GM18873 (cell line): ENCODE measurements around the gene ZNF665.
"Not testable (repeated sequence)": the region's sequence is repeated elsewhere in the genome, so short reads cannot be mapped to it uniquely, and the experiment has no call there.

Source experiments
- ATAC-seq: cut with Tn5 transposase; IDR thresholded peaks from one replicate; pipeline ENCODE4 v1.9.1; 2021; ENCODE audit warnings: mild to moderate bottlenecking, moderate library complexity, moderate number of reproducible peaks; ENCODE audit not compliant: unreplicated experiment, low FRiP score

Gene ZNF665

DNA sequence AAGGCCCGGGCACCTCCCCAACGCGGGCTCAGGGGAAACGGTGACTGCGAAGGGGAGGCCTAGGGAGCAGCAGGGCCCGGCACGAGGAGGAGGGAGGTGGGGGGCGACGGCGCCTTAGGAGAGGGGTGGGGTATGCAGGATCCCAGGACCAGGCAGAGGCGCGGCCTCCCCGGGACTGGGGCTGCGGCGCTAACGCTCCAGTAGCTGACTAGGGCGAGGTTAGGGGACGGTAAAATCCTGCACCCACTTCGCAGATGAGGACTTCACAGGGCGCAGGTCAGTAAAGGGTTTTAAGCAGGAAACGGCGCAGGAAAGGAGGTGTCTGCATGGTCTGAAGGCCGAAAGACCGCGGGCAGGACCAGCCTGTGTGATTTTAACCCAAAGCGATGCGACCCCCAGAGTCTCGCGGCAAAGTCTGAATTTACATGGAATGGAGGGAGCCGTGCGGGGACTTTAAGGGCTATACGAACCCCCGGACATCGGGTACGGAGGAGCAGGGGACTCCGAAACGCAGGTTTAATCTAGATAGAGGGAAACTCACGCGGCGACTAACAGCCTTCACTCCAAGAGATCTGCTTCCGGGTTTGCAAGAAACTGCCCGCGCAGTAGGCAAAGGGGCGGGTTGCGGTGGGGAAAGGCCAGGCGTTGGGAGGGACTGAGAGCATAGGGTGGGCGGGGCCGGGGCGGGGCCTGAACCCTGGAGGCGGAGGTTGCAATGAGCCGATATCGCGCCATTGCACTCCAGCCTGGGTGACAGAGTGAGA, at the start of gene ZNF665:
Gene ZNF665 (minus strand): TSS at position 588 of the 764 bp plus-strand sequence. CDS start 10,460 bp downstream, outside the sequence.
- ATAC-seq = no peak

DNA sequence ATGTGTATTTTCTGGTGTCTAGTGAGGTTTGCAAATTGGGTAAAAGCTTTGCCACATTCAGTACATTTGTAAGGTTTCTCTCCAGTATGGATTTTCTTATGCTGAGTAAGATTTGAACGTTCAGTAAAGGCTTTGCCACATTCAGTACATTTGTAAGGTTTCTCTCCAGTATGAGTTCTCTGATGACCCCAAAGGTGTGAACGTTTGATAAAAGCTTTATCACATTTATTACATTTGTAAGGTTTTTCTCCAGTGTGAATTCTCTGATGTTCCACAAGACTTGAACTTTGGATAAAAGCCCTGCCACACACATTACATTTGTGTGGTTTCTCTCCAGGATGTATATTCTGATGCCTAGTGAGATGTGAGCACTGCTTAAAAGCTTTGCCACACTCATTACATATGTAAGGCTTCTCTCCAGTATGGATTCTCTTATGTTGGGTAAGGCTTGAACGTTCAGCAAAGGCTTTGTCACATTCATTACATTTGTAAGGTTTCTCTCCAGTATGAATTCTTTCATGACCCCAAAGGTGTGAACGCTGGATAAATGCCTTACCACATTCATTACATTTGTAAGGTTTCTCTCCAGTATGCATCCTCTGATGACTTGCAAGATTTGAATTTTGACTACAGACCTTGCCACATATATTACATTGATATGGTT, 44.1 kb upstream of the ZNF665 start:
- no peak for ATAC-seq

DNA sequence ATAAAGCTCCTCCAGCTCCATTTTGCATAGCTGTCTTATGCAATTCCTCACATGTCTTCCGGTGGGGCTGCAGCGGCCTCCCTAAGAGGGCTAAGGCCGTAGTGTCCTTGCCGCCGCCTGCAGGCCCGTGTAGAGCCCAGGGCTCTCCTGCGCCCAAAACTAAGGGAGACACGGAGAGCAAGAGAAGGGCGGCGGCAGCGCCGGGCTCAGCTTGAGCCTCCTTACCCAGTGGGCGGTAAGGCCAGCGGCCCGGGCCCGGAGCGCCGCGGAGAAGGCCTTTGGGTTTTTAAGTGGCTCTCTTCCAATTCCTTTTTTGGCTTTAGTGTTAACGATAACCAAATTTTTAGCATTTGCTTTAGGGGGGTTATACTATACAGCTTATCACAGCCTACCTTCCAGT, 31.4 kb upstream of the ZNF665 start:
- ATAC-seq = no peak

DNA sequence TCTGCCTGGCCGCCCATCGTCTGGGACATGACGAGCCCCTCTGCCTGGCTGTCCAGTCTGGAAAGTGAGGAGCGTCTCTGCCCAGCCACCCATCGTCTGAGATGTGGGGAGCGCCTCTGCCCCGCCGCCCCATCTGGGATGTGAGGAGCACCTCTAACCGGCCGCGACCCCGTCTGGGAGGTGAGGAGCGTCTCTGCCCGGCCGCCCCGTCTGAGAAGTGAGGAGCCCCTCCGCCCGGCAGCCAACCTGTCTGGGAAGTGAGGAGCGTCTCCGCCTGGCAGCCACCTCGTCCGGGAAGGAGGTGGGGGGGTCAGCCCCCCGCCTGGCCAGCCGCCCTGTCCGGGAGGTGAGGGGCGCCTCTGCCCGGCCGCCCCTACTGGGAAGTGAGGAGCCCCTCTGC, 29.6 kb upstream of the ZNF665 start:
- ATAC-seq = not testable (repeated sequence)

DNA sequence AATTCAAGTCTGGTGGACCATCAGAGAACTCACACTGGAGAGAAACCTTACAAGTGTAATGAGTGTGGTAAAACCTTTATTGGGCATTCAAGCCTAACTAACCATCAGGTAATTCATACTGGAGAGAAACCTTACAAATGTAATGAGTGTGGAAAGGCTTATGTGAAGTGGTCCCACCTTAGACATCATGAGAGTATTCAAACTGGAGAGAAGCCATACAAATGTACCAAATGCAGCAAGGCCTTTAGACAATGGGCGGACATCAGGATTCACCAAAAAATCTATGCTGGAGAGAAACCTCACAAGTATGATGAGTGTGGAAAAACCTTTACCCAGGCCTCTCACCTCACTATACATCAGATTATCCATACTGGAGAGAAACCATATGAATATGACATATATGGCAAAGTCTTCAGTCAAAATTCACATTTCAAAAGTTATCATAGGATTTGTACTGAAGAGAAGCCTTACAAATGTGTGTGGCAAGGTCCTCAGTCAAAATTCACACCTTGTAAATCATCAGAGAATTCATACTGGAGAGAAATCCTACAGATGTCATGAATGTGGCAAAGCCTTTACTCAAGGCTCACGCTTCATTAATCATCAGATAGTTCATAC, 19.7 kb upstream of the ZNF665 start:
- no peak for ATAC-seq

DNA sequence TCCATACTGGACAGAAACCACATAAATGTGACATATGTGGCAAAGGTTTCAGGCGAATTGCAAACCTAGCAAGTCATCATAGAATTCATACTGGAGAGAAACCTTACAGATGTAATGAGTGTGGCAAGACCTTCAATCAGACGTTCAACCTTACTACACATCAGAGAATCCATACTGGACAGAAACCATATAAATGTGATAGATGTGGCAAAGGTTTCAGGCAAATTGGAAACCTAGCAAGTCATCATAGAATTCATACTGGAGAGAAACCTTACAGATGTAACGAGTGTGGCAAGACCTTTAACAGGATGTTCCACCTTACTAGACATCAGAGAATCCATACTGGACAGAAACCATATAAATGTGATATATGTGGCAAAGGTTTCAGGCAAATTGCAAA, 18.4 kb upstream of the ZNF665 start:
- ATAC-seq = not testable (repeated sequence)

DNA sequence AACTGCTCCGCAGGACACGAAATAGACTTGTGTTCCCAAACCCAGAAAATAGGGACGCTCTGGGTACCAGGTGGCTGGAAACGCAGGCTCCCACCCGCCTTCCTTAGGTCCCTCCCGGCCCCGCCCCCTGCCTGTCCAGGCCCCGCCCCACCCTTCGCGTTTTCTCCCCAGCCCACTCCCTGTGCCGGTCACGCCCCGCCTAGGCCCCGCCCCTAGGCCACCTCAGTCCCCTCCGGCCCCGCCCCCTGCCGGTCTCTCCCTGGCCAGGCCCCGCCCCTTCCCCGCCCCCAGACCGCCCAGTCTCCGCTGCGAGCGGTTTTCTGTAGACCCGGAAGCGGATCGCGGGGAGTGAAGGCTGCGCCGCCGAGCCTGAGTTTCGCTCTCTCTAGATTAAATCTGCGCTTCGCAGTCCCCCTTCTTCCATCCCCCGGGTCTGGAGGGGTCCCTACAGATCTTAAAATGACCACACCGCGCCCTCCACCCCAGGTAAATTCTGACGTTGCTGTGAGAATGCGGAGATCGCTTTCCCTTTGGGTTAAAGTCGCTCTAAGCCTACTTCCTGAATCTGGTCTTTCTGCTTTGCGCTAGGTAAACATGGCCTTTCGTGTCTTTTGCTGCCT, 3.7 kb upstream of the ZNF665 start:
- no peak for ATAC-seq

DNA sequence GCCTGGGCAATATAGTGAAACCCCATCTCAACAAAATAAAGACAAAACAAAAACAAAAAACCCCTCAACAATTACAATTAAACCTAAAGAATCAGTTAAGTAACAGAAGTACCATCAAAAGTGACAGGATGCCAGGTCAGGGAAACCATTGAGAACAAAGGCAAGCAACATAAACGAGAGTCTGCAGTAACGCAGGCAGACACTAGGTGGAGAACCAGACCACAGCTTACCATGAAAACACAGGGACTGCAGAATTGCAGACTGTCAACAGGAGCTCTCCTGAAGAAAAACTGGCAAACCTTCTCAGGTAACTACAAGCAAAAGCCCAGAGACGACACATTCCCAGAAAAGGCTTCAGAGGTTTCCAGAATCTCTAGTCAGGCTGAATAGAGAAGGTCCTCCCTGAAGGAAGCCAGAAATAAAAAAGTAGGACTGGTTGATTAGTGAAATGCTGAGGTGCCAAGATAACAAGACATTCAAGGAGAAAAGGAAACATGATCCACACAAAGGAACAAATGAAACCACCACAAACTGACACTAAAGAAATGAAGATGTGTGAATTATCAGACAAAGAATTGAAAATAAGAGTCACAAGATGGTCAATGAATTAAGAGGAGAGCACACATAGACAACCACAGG, 2.2 kb upstream of the ZNF665 start:
- no peak for ATAC-seq

DNA sequence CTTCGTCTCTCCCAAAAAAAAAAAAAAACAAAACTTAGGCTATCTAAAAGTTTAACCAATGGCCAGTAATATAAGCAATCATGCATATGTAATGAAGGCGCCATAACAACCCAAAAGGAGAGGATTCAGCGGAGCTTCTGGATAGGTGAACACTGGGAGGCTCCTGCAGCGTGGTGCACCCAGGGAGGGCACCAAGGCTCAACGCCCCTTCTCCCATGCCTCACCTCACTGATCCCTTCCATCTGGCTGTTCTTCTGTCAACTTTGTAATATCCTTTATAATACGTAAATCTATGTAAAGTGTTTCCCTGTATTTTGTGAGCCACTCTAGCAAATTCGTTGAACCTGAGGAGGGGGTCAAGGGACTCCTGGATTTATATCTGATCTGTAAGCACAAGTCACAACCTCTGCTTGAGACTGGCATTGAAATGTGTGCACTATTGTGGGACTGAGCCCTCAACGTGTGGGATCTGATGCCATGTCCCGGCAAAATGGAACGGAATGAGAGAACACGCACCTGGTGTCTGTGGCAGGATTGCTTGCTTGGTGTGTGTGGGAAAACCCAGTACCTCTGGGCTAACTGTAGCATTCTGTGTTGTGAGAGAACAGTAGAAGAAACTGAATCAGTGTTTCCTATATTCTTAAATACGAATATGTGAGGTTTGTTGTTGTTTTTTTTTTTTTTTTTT, 521 bp upstream of the ZNF665 start:
- no peak for ATAC-seq

DNA sequence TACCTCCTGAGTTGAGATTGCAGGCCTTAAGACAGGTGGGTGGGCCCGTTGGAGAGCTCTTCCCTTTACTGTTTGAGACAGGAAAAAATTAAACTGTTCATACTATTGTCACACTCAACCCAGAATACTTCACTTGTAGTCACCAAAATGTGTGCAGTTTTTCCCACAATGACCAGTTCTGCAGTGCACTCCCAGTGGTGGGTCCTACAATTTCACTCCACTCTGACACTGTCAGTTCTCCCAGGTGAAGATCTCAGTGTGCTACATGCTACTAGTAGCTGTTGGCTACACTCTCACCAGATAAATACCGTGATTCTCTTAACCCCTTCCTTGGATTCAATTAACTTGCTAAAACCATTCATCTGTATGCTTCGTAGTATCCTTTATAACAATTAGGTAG, 2.9 kb downstream of the ZNF665 start:
- ATAC-seq = no peak

DNA sequence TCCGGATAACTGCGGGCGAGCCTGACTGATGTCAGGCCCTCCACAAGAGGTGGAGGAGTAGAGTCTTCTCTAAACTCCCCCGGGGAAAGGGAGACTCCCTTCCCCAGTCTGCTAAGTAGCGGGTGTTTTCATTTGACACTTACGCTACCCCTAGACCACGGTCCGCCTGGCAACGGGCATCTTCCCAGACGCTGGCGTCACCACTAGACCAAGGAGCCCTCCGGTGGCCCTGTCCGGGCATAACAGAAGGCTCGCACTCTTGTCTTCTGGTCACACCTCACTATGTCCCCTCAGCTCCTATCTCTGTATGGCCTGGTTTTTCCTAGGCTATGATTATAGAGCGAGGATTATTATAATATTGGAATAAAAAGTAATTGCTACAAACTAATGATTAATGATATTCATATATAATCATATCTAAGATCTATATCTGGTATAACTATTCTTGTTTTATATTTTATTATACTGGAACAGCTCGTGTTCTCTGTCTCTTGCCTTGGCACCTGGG, 3.4 kb downstream of the ZNF665 start:
- not testable (repeated sequence) for ATAC-seq

DNA sequence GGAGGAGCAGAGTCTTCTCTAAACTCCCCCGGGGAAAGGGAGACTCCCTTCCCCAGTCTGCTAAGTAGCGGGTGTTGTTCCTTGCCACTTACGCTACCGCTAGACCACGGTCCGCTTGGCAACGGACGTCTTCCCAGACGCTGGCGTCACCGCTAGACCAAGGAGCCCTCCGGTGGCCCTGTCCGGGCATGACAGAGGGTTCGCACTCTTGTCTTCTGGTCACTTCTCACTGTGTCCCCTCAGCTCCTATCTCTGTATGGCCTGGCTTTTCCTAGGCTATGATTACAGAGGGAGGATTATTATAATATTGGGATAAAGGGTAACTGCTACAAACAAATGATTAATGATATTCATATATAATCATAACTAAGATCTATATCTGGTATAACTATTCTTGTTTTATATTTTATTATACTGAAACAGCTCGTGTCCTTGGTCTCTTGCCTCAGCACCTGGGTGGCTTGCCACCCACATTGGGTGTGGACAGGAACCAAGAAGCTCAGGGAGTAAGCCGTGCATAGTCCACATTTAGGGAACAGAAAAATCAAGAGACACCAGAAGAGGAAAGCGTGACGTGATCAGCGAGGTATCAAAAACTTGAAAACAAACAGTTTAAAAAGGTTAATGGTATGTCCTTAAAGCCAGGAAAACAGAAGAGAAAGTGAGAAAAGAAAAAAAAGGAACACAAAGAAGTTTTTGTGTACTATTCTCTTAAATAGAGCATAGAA, 7.8 kb downstream of the ZNF665 start:
- not testable (repeated sequence) for ATAC-seq

DNA sequence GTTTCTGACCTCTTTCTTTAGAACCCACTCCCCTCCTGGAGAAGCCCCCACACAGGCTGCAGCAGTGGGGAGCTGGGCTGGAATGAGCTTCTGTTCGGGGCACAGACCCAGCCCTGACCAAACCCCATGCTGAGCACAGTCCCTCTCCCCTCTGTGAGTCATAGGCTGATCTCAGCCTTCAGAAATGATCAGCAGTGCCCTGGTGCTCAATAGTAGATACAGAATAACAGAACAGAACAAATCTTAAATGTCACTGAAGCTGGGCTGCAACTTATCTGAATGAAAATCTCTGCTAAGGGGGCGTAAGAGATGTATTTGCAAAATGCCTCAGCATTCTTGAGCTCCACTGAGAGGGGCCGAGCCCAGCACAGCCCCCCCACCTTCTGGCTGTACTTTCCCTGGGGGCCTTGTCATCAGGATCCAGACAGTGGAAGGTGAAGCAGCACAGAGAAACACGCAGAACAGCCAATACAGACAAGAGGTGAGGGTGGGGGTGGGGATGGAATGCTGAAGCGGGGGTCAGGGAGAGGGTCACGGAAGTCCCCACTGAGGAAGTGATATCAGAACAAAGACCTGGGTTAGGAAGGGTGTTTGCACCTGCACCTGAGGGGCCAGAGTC, 9.9 kb downstream of the ZNF665 start:
- no peak for ATAC-seq

DNA sequence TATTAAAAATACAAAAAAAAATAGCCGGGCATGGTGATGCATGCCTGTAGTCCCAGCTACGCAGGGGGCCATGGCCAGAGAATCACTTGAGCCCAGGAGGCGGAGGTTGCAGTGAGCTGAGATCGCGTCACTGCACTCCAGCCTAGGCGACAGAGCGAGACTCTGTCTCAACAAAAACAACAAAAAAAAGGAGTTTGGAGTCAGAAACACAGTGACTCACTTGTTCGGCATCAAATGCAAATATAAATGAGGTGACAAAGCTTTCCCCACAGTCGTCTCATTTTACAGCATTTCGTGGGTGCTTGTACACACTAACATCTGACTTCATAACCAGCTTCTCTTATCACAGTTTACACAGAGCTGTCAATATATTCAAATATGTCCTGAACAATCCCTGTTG, 11.0 kb downstream of the ZNF665 start:
- ATAC-seq = no peak

DNA sequence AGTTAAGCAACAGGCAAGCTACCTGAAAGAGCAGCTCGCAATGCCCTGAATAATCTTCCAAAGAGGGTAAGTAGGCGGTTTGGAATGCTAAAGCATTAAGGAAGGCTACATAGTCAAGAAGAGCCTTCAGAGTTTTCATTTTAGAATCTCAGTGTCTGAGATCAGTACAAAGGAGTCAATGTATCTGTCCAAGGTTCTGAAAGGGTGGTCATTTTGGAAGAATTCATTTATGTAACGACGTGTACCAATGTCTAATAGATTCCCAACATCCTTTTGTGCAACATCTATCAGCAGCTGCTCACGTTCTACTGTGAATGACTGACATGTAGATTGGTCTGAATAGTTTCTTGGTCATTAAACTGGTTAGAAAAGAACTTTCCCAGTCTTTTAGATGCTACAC, 15.2 kb downstream of the ZNF665 start:
- ATAC-seq = no peak

DNA sequence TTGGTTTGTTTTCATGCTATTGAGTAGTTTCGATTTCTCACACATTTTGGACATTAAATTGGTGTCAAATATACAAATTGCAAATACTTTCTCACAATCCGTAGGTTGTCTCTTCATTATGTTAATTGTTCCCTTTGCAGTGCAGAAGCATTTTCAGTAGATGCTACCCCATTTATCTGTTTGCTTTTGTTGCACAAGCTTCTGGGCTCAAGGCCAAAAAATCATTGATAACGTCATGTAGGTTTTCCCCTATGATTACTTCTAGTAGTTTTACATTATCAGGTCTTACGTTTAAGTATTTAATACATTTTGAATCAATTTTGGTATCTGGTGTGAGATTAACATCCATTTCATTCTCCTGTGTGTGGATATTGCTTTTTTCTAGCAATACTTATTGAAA, 20.3 kb downstream of the ZNF665 start:
- ATAC-seq = no peak

DNA sequence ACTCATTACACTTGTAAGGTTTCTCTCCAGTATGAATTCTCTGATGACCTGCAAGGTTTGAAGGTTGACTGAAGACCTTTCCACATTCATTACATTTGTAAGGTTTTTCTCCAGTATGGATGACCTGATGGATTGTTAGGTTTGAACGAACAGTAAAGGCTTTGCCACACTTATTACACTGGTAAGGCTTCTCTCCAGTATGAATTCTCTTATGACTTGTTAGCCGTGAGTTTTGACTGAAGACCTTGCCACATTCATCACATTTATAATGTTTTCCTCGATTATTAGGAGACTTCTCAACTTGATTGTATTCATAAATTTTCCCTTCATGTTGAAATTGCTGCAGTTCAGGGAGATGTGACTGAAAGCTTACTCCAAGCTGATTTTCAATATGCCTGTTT, 27.5 kb downstream of the ZNF665 start:
- ATAC-seq = no peak

DNA sequence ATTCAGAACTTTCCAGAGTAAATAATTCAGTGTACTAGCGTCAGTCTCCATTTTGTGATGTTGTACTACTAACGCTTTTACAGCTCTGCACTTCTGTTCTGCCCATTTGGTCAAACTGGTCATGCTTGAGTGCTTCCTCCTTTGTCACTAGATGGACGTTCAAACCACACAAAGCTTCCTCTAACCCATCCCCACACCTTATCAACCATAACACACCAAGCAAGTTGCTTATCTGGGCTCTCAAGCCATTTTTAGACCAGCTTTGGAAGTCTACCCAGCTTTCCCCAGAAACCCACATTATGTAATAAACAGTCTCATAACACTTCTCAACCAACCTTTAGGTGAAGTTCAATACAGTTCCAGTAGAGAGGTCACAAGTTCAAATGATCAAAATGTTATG, 32.0 kb downstream of the ZNF665 start:
- ATAC-seq = no peak

DNA sequence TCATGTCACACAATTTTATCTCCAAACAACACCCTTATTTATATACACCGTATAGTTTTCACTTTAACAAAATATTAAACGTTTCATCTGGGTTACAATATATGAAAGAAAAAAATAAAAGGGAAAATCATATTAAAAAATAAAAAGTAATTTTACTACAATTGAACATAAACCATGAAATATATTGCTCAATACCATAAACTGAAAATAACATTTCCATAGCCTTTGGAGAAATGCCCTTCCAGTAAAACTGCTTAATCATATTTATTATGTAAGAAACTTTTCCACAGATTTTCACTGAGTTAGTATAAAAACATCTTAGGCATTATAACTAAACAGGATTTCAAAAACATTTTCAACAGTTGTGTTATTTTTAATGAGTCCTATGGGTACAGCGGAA, 32.8 kb downstream of the ZNF665 start:
- ATAC-seq = no peak
